ENCODE data around the gene GRIA1. TPM values are rescaled to one million over a fixed set of nuclear protein-coding genes. Genes with fewer than 3 reads are reported as not detected.
"Not testable (repeated sequence)": the region's sequence is repeated elsewhere in the genome, so short reads cannot be mapped to it uniquely, and the experiment has no call there.

Gene GRIA1
- total RNA-seq, 1 experiment from 2014 or later, result not detected

GRCh38 chr5:153718713-153719112, 228.2 kb downstream of the GRIA1 start:
- DNase-seq (ENCODE audit: low read depth, low spot score), result no peak
- BruUV-seq (replicated peaks), result no TSS peak
- intact Hi-C loops (cut with micrococcal nuclease; ENCODE audit: unreplicated experiment) (no loop called here), in situ Hi-C loops (cut with HindIII; ENCODE audit: low pct_unique_long_range_greater_than_20kb, low sequenced_read_pairs) (no loop called here)
- Histone ChIP-seq H3K9me3 (ENCODE audit: control insufficient read depth, insufficient read depth, low read depth, low read length) (no peaks in the 10 kb centered on the region), H3K36me3 (ENCODE audit: control insufficient read depth, insufficient read depth, low read length) (no peaks in the 10 kb centered on the region), H3K4me3 (ENCODE audit: low read depth in 2 of 2, low read length in 2 of 2) (no peak overlapping the region), H3K4me1 (ENCODE audit: control insufficient read depth, insufficient read depth, low read length) (no peaks in the 10 kb centered on the region), H3K27me3 (ENCODE audit: control insufficient read depth, insufficient read depth, low read length) (no peaks in the 10 kb centered on the region), H3K27ac (ENCODE audit: low read length) (no peak overlapping the region)
- no peak for TF ChIP-seq POLR2AphosphoS5 (IDR thresholded peaks at IDR 0.05; ENCODE audit: low read depth, low read length)
- TF ChIP-seq, protein P1, sequence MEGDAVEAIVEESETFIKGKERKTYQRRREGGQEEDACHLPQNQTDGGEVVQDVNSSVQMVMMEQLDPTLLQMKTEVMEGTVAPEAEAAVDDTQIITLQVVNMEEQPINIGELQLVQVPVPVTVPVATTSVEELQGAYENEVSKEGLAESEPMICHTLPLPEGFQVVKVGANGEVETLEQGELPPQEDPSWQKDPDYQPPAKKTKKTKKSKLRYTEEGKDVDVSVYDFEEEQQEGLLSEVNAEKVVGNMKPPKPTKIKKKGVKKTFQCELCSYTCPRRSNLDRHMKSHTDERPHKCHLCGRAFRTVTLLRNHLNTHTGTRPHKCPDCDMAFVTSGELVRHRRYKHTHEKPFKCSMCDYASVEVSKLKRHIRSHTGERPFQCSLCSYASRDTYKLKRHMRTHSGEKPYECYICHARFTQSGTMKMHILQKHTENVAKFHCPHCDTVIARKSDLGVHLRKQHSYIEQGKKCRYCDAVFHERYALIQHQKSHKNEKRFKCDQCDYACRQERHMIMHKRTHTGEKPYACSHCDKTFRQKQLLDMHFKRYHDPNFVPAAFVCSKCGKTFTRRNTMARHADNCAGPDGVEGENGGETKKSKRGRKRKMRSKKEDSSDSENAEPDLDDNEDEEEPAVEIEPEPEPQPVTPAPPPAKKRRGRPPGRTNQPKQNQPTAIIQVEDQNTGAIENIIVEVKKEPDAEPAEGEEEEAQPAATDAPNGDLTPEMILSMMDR (IDR thresholded peaks at IDR 0.05), result no peak
- no peak for TF ChIP-seq TCF7L2 (IDR thresholded peaks at IDR 0.05; ENCODE audit: low read depth, low read length)
- TF ChIP-seq, protein P2, sequence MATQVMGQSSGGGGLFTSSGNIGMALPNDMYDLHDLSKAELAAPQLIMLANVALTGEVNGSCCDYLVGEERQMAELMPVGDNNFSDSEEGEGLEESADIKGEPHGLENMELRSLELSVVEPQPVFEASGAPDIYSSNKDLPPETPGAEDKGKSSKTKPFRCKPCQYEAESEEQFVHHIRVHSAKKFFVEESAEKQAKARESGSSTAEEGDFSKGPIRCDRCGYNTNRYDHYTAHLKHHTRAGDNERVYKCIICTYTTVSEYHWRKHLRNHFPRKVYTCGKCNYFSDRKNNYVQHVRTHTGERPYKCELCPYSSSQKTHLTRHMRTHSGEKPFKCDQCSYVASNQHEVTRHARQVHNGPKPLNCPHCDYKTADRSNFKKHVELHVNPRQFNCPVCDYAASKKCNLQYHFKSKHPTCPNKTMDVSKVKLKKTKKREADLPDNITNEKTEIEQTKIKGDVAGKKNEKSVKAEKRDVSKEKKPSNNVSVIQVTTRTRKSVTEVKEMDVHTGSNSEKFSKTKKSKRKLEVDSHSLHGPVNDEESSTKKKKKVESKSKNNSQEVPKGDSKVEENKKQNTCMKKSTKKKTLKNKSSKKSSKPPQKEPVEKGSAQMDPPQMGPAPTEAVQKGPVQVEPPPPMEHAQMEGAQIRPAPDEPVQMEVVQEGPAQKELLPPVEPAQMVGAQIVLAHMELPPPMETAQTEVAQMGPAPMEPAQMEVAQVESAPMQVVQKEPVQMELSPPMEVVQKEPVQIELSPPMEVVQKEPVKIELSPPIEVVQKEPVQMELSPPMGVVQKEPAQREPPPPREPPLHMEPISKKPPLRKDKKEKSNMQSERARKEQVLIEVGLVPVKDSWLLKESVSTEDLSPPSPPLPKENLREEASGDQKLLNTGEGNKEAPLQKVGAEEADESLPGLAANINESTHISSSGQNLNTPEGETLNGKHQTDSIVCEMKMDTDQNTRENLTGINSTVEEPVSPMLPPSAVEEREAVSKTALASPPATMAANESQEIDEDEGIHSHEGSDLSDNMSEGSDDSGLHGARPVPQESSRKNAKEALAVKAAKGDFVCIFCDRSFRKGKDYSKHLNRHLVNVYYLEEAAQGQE (IDR thresholded peaks at IDR 0.05; ENCODE audit: insufficient read depth in 1 of 2, low read depth in 2 of 2, low read length in 1 of 2), result no peak
- TF ChIP-seq SIN3A (IDR thresholded peaks at IDR 0.05; ENCODE audit: borderline replicate concordance, insufficient read depth, low read depth, low read length), result no peak
- ATAC-seq, result no peak
- ChIA-PET POLR2A (no interaction called here), CTCF (no interaction called here)

- TF ChIP-seq, protein P1 (IDR thresholded peaks at IDR 0.05), result no peak
- TF ChIP-seq TCF7L2 (IDR thresholded peaks at IDR 0.05; ENCODE audit: low read depth, low read length) (no peak), POLR2AphosphoS5 (IDR thresholded peaks at IDR 0.05; ENCODE audit: low read depth, low read length) (no peak), SIN3A (IDR thresholded peaks at IDR 0.05; ENCODE audit: borderline replicate concordance, insufficient read depth, low read depth, low read length) (no peak)
- TF ChIP-seq, protein P2 (IDR thresholded peaks at IDR 0.05; ENCODE audit: insufficient read depth in 1 of 2, low read depth in 2 of 2, low read length in 1 of 2), result no peak
- H3K36me3 ChIP-seq (ENCODE audit: control insufficient read depth, insufficient read depth, low read length), result no peaks in the 10 kb centered on the region
- DNase-seq (ENCODE audit: low read depth, low spot score) (no peak), ATAC-seq (no peak)
- no peak overlapping the region for H3K27ac ChIP-seq (ENCODE audit: low read length)
- no peaks in the 10 kb centered on the region for H3K9me3 ChIP-seq (ENCODE audit: control insufficient read depth, insufficient read depth, low read depth, low read length)
- H3K27me3 ChIP-seq (ENCODE audit: control insufficient read depth, insufficient read depth, low read length), result no peaks in the 10 kb centered on the region
- no peaks in the 10 kb centered on the region for H3K4me1 ChIP-seq (ENCODE audit: control insufficient read depth, insufficient read depth, low read length)
- in situ Hi-C loops (cut with HindIII; ENCODE audit: low pct_unique_long_range_greater_than_20kb, low sequenced_read_pairs), result no loop called here
- ChIA-PET POLR2A (no interaction called here), CTCF (no interaction called here)
- no TSS peak for BruUV-seq (replicated peaks)
- no peak overlapping the region for H3K4me3 ChIP-seq (ENCODE audit: low read depth in 2 of 2, low read length in 2 of 2)
- intact Hi-C loops (cut with micrococcal nuclease; ENCODE audit: unreplicated experiment), result no loop called here
Observed at GRCh38 chr5:153719324-153719723, 228.9 kb downstream of the GRIA1 start.

DNA sequence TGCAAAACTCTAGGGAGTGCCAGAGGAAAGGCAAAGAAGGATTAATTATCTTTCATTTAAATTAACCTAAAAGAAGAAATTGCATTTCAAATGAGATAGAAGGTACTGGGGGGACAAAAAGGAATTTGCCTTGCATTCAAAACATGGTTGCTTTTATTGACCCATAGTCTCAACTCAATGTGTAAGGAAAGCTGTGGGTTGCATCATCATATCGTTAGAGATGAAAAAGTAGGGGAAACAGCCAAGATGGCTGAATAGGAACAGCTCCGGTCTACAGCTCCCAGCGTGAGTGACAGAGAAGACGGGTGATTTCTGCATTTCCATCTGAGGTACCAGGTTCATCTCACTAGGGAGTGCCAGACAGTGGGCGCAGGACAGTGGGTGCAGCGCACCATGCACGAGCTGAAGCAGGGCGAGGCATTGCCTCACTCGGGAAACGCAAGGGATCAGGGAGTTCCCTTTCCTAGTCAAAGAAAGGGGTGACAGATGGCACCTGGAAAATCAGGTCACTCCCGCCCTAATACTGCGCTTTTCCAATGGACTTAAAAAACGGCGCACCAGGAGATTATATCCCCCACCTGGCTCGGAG, 232.6 kb downstream of the GRIA1 start:
- H3K4me1 ChIP-seq (ENCODE audit: control insufficient read depth, insufficient read depth, low read length); H3K4me3 ChIP-seq (ENCODE audit: low read depth in 2 of 2, low read length in 2 of 2); H3K36me3 ChIP-seq (ENCODE audit: control insufficient read depth, insufficient read depth, low read length); DNase-seq (ENCODE audit: low read depth, low spot score); H3K9me3 ChIP-seq (ENCODE audit: control insufficient read depth, insufficient read depth, low read depth, low read length); BruUV-seq (replicated peaks); ATAC-seq; H3K27me3 ChIP-seq (ENCODE audit: control insufficient read depth, insufficient read depth, low read length); in situ Hi-C loops (cut with HindIII; ENCODE audit: low pct_unique_long_range_greater_than_20kb, low sequenced_read_pairs); POLR2A ChIA-PET; H3K27ac ChIP-seq (ENCODE audit: low read length); CTCF ChIA-PET; intact Hi-C loops (cut with micrococcal nuclease; ENCODE audit: unreplicated experiment): not testable (repeated sequence)
